ENCODE data around the gene OBSCN. TPM values are rescaled to one million over a fixed set of nuclear protein-coding genes. Genes with fewer than 3 reads are reported as not detected.

OBSCN gene
- total and polyA plus RNA-seq, 2 of the 13 experiments (the other 11 are each of a cell fraction or from before 2014, with no cell fraction given) = 0.20 TPM

DNA sequence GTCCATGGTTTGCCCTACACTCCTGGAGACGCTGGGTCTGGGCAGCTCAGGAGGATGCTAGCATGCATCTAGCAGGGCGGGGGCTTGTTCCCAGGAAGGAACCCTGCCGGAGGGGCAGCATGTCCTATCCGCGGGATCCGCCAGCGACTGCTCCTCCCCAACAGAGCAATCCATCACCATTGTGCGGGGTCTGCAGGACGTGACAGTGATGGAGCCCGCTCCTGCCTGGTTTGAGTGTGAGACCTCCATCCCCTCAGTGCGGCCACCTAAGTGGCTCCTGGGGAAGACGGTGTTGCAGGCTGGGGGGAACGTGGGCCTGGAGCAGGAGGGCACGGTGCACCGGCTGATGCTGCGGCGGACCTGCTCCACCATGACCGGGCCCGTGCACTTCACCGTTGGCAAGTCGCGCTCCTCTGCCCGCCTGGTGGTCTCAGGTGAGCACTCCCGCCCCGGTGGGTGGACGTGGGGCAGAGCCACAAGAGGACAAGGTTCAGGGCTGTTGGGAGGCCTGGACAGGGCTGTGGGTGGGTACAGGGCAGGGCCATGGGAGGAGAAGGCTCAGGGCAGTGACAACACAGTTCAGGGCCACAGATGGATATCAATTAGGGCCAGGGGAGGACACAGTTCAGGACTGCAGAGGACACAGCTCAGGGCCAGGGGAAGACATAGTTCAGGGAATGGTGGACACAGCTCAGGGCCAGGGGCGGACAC is 71.3 kb downstream of the OBSCN start (continued):
- TF ChIP-seq, protein P1, sequence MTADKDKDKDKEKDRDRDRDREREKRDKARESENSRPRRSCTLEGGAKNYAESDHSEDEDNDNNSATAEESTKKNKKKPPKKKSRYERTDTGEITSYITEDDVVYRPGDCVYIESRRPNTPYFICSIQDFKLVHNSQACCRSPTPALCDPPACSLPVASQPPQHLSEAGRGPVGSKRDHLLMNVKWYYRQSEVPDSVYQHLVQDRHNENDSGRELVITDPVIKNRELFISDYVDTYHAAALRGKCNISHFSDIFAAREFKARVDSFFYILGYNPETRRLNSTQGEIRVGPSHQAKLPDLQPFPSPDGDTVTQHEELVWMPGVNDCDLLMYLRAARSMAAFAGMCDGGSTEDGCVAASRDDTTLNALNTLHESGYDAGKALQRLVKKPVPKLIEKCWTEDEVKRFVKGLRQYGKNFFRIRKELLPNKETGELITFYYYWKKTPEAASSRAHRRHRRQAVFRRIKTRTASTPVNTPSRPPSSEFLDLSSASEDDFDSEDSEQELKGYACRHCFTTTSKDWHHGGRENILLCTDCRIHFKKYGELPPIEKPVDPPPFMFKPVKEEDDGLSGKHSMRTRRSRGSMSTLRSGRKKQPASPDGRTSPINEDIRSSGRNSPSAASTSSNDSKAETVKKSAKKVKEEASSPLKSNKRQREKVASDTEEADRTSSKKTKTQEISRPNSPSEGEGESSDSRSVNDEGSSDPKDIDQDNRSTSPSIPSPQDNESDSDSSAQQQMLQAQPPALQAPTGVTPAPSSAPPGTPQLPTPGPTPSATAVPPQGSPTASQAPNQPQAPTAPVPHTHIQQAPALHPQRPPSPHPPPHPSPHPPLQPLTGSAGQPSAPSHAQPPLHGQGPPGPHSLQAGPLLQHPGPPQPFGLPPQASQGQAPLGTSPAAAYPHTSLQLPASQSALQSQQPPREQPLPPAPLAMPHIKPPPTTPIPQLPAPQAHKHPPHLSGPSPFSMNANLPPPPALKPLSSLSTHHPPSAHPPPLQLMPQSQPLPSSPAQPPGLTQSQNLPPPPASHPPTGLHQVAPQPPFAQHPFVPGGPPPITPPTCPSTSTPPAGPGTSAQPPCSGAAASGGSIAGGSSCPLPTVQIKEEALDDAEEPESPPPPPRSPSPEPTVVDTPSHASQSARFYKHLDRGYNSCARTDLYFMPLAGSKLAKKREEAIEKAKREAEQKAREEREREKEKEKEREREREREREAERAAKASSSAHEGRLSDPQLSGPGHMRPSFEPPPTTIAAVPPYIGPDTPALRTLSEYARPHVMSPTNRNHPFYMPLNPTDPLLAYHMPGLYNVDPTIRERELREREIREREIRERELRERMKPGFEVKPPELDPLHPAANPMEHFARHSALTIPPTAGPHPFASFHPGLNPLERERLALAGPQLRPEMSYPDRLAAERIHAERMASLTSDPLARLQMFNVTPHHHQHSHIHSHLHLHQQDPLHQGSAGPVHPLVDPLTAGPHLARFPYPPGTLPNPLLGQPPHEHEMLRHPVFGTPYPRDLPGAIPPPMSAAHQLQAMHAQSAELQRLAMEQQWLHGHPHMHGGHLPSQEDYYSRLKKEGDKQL (CRISPR knock-in tag; IDR thresholded peaks at IDR 0.05; ENCODE audit: low read depth) = no peak
- TF ChIP-seq DNMT1 (CRISPR knock-in tag; IDR thresholded peaks at IDR 0.05) = no peak
- TF ChIP-seq, protein P2, sequence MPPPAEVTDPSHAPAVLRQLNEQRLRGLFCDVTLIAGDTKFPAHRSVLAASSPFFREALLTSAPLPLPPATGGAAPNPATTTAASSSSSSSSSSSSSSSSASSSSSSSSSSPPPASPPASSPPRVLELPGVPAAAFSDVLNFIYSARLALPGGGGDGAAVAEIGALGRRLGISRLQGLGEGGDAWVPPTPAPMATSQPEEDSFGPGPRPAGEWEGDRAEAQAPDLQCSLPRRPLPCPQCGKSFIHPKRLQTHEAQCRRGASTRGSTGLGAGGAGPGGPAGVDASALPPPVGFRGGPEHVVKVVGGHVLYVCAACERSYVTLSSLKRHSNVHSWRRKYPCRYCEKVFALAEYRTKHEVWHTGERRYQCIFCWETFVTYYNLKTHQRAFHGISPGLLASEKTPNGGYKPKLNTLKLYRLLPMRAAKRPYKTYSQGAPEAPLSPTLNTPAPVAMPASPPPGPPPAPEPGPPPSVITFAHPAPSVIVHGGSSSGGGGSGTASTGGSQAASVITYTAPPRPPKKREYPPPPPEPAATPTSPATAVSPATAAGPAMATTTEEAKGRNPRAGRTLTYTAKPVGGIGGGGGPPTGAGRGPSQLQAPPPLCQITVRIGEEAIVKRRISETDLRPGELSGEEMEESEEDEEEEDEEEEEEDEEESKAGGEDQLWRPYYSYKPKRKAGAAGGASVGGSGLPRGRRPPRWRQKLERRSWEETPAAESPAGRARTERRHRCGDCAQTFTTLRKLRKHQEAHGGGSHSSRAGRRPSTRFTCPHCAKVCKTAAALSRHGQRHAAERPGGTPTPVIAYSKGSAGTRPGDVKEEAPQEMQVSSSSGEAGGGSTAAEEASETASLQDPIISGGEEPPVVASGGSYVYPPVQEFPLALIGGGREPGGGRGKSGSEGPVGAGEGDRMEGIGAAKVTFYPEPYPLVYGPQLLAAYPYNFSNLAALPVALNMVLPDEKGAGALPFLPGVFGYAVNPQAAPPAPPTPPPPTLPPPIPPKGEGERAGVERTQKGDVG (CRISPR knock-in tag; IDR thresholded peaks at IDR 0.05; ENCODE audit: borderline replicate concordance) = no peak
- peak; percentile 67; the same call in 1 of the 2 replicates for TF ChIP-seq ESRRA (CRISPR knock-in tag; IDR thresholded peaks at IDR 0.05; ENCODE audit: low read depth)
- TF ChIP-seq, protein P3, sequence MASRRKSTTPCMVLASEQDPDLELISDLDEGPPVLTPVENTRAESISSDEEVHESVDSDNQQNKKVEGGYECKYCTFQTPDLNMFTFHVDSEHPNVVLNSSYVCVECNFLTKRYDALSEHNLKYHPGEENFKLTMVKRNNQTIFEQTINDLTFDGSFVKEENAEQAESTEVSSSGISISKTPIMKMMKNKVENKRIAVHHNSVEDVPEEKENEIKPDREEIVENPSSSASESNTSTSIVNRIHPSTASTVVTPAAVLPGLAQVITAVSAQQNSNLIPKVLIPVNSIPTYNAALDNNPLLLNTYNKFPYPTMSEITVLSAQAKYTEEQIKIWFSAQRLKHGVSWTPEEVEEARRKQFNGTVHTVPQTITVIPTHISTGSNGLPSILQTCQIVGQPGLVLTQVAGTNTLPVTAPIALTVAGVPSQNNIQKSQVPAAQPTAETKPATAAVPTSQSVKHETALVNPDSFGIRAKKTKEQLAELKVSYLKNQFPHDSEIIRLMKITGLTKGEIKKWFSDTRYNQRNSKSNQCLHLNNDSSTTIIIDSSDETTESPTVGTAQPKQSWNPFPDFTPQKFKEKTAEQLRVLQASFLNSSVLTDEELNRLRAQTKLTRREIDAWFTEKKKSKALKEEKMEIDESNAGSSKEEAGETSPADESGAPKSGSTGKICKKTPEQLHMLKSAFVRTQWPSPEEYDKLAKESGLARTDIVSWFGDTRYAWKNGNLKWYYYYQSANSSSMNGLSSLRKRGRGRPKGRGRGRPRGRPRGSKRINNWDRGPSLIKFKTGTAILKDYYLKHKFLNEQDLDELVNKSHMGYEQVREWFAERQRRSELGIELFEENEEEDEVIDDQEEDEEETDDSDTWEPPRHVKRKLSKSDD (CRISPR knock-in tag; IDR thresholded peaks at IDR 0.05; ENCODE audit: low read depth) = no peak
- no peak for TF ChIP-seq ZNF879 (CRISPR knock-in tag; IDR thresholded peaks at IDR 0.05)
- TF ChIP-seq, protein P4, sequence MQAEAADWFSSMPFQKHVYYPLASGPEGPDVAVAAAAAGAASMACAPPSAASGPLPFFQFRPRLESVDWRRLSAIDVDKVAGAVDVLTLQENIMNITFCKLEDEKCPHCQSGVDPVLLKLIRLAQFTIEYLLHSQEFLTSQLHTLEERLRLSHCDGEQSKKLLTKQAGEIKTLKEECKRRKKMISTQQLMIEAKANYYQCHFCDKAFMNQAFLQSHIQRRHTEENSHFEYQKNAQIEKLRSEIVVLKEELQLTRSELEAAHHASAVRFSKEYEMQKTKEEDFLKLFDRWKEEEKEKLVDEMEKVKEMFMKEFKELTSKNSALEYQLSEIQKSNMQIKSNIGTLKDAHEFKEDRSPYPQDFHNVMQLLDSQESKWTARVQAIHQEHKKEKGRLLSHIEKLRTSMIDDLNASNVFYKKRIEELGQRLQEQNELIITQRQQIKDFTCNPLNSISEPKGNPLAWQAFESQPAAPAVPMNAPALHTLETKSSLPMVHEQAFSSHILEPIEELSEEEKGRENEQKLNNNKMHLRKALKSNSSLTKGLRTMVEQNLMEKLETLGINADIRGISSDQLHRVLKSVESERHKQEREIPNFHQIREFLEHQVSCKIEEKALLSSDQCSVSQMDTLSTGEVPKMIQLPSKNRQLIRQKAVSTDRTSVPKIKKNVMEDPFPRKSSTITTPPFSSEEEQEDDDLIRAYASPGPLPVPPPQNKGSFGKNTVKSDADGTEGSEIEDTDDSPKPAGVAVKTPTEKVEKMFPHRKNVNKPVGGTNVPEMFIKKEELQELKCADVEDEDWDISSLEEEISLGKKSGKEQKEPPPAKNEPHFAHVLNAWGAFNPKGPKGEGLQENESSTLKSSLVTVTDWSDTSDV (CRISPR knock-in tag; IDR thresholded peaks at IDR 0.05) = no peak
- TF ChIP-seq, protein P5, sequence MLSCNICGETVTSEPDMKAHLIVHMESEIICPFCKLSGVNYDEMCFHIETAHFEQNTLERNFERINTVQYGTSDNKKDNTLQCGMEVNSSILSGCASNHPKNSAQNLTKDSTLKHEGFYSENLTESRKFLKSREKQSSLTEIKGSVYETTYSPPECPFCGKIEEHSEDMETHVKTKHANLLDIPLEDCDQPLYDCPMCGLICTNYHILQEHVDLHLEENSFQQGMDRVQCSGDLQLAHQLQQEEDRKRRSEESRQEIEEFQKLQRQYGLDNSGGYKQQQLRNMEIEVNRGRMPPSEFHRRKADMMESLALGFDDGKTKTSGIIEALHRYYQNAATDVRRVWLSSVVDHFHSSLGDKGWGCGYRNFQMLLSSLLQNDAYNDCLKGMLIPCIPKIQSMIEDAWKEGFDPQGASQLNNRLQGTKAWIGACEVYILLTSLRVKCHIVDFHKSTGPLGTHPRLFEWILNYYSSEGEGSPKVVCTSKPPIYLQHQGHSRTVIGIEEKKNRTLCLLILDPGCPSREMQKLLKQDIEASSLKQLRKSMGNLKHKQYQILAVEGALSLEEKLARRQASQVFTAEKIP (CRISPR knock-in tag; IDR thresholded peaks at IDR 0.05; ENCODE audit: borderline replicate concordance) = no peak
- no peak for TF ChIP-seq RFX1 (IDR thresholded peaks at IDR 0.05)
- TF ChIP-seq, protein P6, sequence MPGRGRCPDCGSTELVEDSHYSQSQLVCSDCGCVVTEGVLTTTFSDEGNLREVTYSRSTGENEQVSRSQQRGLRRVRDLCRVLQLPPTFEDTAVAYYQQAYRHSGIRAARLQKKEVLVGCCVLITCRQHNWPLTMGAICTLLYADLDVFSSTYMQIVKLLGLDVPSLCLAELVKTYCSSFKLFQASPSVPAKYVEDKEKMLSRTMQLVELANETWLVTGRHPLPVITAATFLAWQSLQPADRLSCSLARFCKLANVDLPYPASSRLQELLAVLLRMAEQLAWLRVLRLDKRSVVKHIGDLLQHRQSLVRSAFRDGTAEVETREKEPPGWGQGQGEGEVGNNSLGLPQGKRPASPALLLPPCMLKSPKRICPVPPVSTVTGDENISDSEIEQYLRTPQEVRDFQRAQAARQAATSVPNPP (CRISPR knock-in tag; IDR thresholded peaks at IDR 0.05) = no peak
